Lower leg skin (tissue), 4 donors: Measurements from ENCODE around the gene AOC2. TPM values are rescaled to one million over a fixed set of nuclear protein-coding genes. Genes with fewer than 3 reads are reported as not detected.
"Not testable (repeated sequence)": the region's sequence is repeated elsewhere in the genome, so short reads cannot be mapped to it uniquely, and the experiment has no call there.

Experiments used
- DNase-seq, 2 donors: peaks; one replicate each; pipeline ENCODE4 v3.0.0-alpha.2; 2019; ENCODE audit warnings: low spot score in 2 of 2
- H3K4me3 ChIP-seq: fragments of 200-600 bp; sonication (generic); 2 replicates; pipeline ENCODE4 v1.5.1; 2017; ENCODE audit warnings: mild to moderate bottlenecking, low read depth; ENCODE audit not compliant: poor library complexity, severe bottlenecking
- POLR2A ChIP-seq, 2 donors: fragments of 450-650 bp; IDR thresholded peaks; one replicate each; pipeline ENCODE4 v1.6.1; 2016 to 2017; ENCODE audit warnings: antibody characterized with exemption in 2 of 2, mild to moderate bottlenecking in 1 of 2, moderate library complexity in 1 of 2
- WGBS, 2 donors: methylation state at CpG; one replicate each; pipeline ENCODE4 v1.1.5; 2018; 5-methylcytosine and 5-hydroxymethylcytosine counted together
- intact Hi-C: fragments of 100-400 bp; cut with DNase I; formaldehyde crosslinking; loops from one replicate; pipeline ENCODE4 v1.15.0; 2023; ENCODE audit warnings: low total_unique reads
- microRNA-seq, 2 donors: library from miRNA; unstranded; fragments of <30 nt; microRNA quantifications; one replicate each; pipeline ENCODE4, GENCODE V29; 2016; ENCODE audit warnings: borderline replicate concordance in 2 of 2, borderline number of aligned reads in 1 of 2
- total RNA-seq, 4 donors: library from RNA; depleted of rRNA; stranded (reverse); fragments of >200 nt; gene quantifications; one replicate each; pipeline ENCODE4 v1.1.0, GENCODE V29; 2016
- TF ChIP-seq, protein P1 (sequence below), 3 donors: fragments of 450-650 bp; IDR thresholded peaks; one replicate each; pipeline ENCODE4 v1.5.1; 2016; ENCODE audit warnings: antibody characterized with exemption in 3 of 3, mild to moderate bottlenecking in 3 of 3, moderate library complexity in 2 of 3

Gene AOC2
- total RNA-seq, 4 donors from 2014 or later = 0.52 to 2.4 (median 1.2) TPM

- DNase-seq = peak; percentile 66 to 90
- intact Hi-C loops = no loop called here
- no peak overlapping the region for H3K4me3 ChIP-seq
- 9 to 12% methylated on average over 2 of the region's 2 CpGs for WGBS, 2 donors
- no peak for TF ChIP-seq POLR2A (IDR thresholded peaks at IDR 0.05)
- TF ChIP-seq, protein P1, sequence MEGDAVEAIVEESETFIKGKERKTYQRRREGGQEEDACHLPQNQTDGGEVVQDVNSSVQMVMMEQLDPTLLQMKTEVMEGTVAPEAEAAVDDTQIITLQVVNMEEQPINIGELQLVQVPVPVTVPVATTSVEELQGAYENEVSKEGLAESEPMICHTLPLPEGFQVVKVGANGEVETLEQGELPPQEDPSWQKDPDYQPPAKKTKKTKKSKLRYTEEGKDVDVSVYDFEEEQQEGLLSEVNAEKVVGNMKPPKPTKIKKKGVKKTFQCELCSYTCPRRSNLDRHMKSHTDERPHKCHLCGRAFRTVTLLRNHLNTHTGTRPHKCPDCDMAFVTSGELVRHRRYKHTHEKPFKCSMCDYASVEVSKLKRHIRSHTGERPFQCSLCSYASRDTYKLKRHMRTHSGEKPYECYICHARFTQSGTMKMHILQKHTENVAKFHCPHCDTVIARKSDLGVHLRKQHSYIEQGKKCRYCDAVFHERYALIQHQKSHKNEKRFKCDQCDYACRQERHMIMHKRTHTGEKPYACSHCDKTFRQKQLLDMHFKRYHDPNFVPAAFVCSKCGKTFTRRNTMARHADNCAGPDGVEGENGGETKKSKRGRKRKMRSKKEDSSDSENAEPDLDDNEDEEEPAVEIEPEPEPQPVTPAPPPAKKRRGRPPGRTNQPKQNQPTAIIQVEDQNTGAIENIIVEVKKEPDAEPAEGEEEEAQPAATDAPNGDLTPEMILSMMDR (IDR thresholded peaks at IDR 0.05) = no peak
Measured at GRCh38 chr17:42895185-42895555, 50.8 kb downstream of the AOC2 start.

GRCh38 chr17:42898147-42898811, 53.9 kb downstream of the AOC2 start:
- 89 to 90% methylated on average over 7 of the region's 7 CpGs for WGBS, 2 donors
- H3K4me3 ChIP-seq = no peak overlapping the region
- intact Hi-C loops = no loop called here
- no peak for TF ChIP-seq POLR2A (IDR thresholded peaks at IDR 0.05)
- TF ChIP-seq, protein P1 (IDR thresholded peaks at IDR 0.05) = no peak
- DNase-seq = no peak

DNA sequence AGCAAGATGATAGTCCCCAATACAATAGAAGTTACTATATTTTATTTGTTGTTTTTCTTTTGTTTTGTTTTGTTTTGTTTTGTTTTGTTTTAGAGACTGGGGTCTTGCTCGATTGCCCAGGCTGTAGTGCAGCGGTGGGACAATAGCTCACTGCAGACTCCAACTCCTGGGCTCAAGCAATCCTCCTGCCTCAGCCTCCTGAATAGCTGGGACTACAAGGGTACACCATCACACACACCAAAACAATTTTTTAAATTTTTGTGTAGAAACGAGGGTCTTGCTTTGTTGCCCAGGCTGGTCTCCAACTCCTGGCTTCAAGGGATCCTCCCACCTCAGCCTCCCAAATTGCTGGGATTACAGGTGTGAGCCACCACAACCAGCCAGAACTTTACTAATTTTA, 55.6 kb downstream of the AOC2 start:
- DNase-seq, H3K4me3 ChIP-seq, intact Hi-C loops: not testable (repeated sequence)
- 82 to 83% methylated on average over 3 of the region's 3 CpGs for WGBS, 2 donors

Small RNA genes lying within 50 kb of the gene (microRNA-seq; reads per million reads assigned to microRNA genes)
- gene MIR6781 = 0 reads per million in 2 donors

Other genes with a start within 250 kb of the AOC2 start
- 100 to 1,000 TPM in 1 of 4 donors, 10 to 100 TPM in 3; 69.4 to 106 (median 84.3) TPM for gene RETREG3, start 235.2 kb upstream of the AOC2 start, total RNA-seq
- 10 to 100 TPM; 54.4 to 61.1 (median 56.7) TPM for gene TUBG1, start 234.9 kb upstream of the AOC2 start, total RNA-seq
- 10 to 100 TPM; 10.6 to 19.3 (median 13.7) TPM for gene TUBG2, start 185.3 kb upstream of the AOC2 start, total RNA-seq
- gene PLEKHH3, start 167.6 kb upstream of the AOC2 start, total RNA-seq = 10 to 100 TPM; 36.1 to 66.6 (median 44.0) TPM
- 1 to 10 TPM in 2 of 4 donors, not detected in 2; 1.4 to 1.6 TPM for gene CCR10, start 162.7 kb upstream of the AOC2 start, total RNA-seq
- 1 to 10 TPM in 1 of 4 donors, under 1 TPM in 3; 0.13 to 1.5 (median 0.65) TPM for gene CNTNAP1, start 162.0 kb upstream of the AOC2 start, total RNA-seq
- 10 to 100 TPM; 32.7 to 71.9 (median 43.9) TPM for gene EZH1, start 99.5 kb upstream of the AOC2 start, total RNA-seq
- gene RAMP2, start 83.4 kb upstream of the AOC2 start, total RNA-seq = 10 to 100 TPM in 3 of 4 donors, 1 to 10 TPM in 1; 9.6 to 34.2 (median 12.0) TPM
- 10 to 100 TPM; 39.2 to 79.8 (median 61.0) TPM for gene VPS25, start 71.1 kb upstream of the AOC2 start, total RNA-seq
- gene WNK4, start 64.0 kb upstream of the AOC2 start, total RNA-seq = 1 to 10 TPM in 1 of 4 donors, under 1 TPM in 1, not detected in 2; 0.62 to 1.0 TPM
- gene COA3, start 45.9 kb upstream of the AOC2 start, total RNA-seq = 10 to 100 TPM; 40.7 to 64.0 (median 61.1) TPM
- gene CNTD1, start 45.7 kb upstream of the AOC2 start, total RNA-seq = 1 to 10 TPM in 1 of 4 donors, under 1 TPM in 1, not detected in 2; 0.17 to 1.4 TPM
- 100 to 1,000 TPM in 2 of 4 donors, 10 to 100 TPM in 2; 70.7 to 113 (median 93.0) TPM for gene BECN1, start 20.3 kb upstream of the AOC2 start, total RNA-seq
- 10 to 100 TPM; 56.2 to 82.0 (median 75.1) TPM for gene PSME3, start 11.2 kb upstream of the AOC2 start, total RNA-seq
- gene AOC3, start 6.6 kb downstream of the AOC2 start, total RNA-seq = 10 to 100 TPM in 1 of 4 donors, 1 to 10 TPM in 3; 4.7 to 11.2 (median 8.1) TPM
- not detected for gene G6PC1, start 56.2 kb downstream of the AOC2 start, total RNA-seq
- 10 to 100 TPM; 10.3 to 21.7 (median 17.2) TPM for gene AARSD1, start 119.9 kb downstream of the AOC2 start, total RNA-seq
- 1 to 10 TPM in 1 of 4 donors, under 1 TPM in 1, not detected in 2; 0.19 to 1.8 TPM for gene PTGES3L, start 135.5 kb downstream of the AOC2 start, total RNA-seq
- gene RUNDC1, start 136.0 kb downstream of the AOC2 start, total RNA-seq = 10 to 100 TPM; 12.6 to 16.0 (median 13.0) TPM
- gene RPL27, start 153.8 kb downstream of the AOC2 start, total RNA-seq = 1,000 to 10,000 TPM; 1,091 to 1,783 (median 1,434) TPM
- 10 to 100 TPM in 3 of 4 donors, 1 to 10 TPM in 1; 7.6 to 18.5 (median 16.9) TPM for gene IFI35, start 162.2 kb downstream of the AOC2 start, total RNA-seq
- gene VAT1, start 177.8 kb downstream of the AOC2 start, total RNA-seq = 100 to 1,000 TPM; 209 to 329 (median 254) TPM
- 1 to 10 TPM in 2 of 4 donors, under 1 TPM in 2; 0.65 to 2.7 (median 1.0) TPM for gene RND2, start 180.7 kb downstream of the AOC2 start, total RNA-seq